ELF-1 (cell line): Measurements from ENCODE around the gene PGF.

Experiments used
- DNase-seq: peaks from one replicate; pipeline ENCODE4 v3.0.0-alpha.2; 2016; ENCODE audit warnings: low read depth, low spot score

PGF gene

GRCh38 chr14:74898694-74899093, 56.7 kb downstream of the PGF start:
- no peak for DNase-seq

- no peak for DNase-seq
These were observed 57.3 kb downstream of the PGF start for GRCh38 chr14:74898083-74898482.

GRCh38 chr14:74897642-74898041, 57.8 kb downstream of the PGF start:
- DNase-seq = no peak

- no peak for DNase-seq
These were observed 59.0 kb downstream of the PGF start for GRCh38 chr14:74896400-74896799.

- DNase-seq = no peak
These were observed 61.7 kb downstream of the PGF start for GRCh38 chr14:74893614-74894091.

- DNase-seq = no peak
These were observed 62.7 kb downstream of the PGF start for GRCh38 chr14:74892745-74893144.

GRCh38 chr14:74891870-74892269, 63.5 kb downstream of the PGF start:
- no peak for DNase-seq
